Measurements from ENCODE around the gene PC.

Gene PC

GRCh38 chr11:66846671-66847091 is 111.5 kb downstream of the PC start:
- TF ChIP-seq CTCF (IDR thresholded peaks at IDR 0.05; ENCODE audit: extremely low read depth, missing control alignments), result no peak
- DNase-seq (ENCODE audit: low spot score), result no peak

GRCh38 chr11:66845876-66846212 is 112.3 kb downstream of the PC start:
- TF ChIP-seq CTCF (IDR thresholded peaks at IDR 0.05; ENCODE audit: extremely low read depth, missing control alignments), result no peak
- no peak for DNase-seq (ENCODE audit: low spot score)

GRCh38 chr11:66845143-66845875 is 112.9 kb downstream of the PC start:
- DNase-seq (ENCODE audit: low spot score), result no peak
- TF ChIP-seq CTCF (IDR thresholded peaks at IDR 0.05; ENCODE audit: extremely low read depth, missing control alignments), result no peak

GRCh38 chr11:66844496-66845142 is 113.6 kb downstream of the PC start:
- TF ChIP-seq CTCF (IDR thresholded peaks at IDR 0.05; ENCODE audit: extremely low read depth, missing control alignments), result no peak

GRCh38 chr11:66843776-66844495 is 114.2 kb downstream of the PC start:
- no peak for DNase-seq (ENCODE audit: low spot score)
- TF ChIP-seq CTCF (IDR thresholded peaks at IDR 0.05; ENCODE audit: extremely low read depth, missing control alignments), result no peak

More at GRCh38 chr11:66844496-66845142, 113.6 kb downstream of the PC start:
- no peak for DNase-seq (ENCODE audit: low spot score)

GRCh38 chr11:66842896-66843775 is 115.0 kb downstream of the PC start, which contains the start of gene RCE1:
TSS of gene RCE1 (plus strand) at chr11:66843441. CDS start at chr11:66843456, 15 bp downstream.
- DNase-seq (ENCODE audit: low spot score), result peak; percentile 98

More at GRCh38 chr11:66842896-66843775, 115.0 kb downstream of the PC start, which contains the start of gene RCE1:
- TF ChIP-seq CTCF (IDR thresholded peaks at IDR 0.05; ENCODE audit: extremely low read depth, missing control alignments), result no peak

Measured in GM20000 (cell line).